ENCODE results near the gene ASB5.

DNA sequence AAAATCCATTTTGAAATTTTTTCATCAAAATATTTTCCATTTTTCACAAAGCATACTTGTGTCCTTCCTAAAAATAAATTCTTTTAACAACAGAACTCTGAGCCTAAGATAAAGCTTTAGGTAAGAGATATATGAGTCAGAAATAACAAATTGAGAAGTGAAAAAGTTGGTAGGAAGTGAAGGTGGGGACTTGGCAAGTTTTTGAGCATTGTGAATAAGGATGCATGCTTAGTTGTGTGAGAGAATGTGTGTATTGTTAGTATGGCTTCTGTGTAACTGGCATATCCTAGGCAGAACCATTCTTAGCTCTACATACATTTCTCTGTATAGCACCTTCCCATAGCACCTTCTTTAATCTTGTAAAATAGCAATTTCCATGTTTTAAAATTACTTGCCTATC lies 6.8 kb downstream of the ASB5 start:
- TF ChIP-seq GATA2 (IDR thresholded peaks at IDR 0.05; ENCODE audit: low read depth, low read length), result no peak
- TF ChIP-seq GATA3 (IDR thresholded peaks at IDR 0.05; ENCODE audit: low read depth, low read length), result no peak
